Upper lobe of right lung (tissue), 1 donor: ENCODE measurements around the gene SLK. TPM values are rescaled to one million over a fixed set of nuclear protein-coding genes. Genes with fewer than 3 reads are reported as not detected.

Source experiments
- ATAC-seq: fragments of 200-7000 bp; cut with Tn5 transposase; one replicate; pipeline ENCODE4 v1.9.1; 2020; ENCODE audit warnings: mild to moderate bottlenecking, moderate library complexity
- DNase-seq: peaks from one replicate; pipeline ENCODE4 v3.0.0-alpha.2; 2020
- H3K27ac ChIP-seq: fragments of 200-600 bp; one replicate; pipeline ENCODE4 v1.8.0; 2022
- H3K27me3 ChIP-seq: fragments of 200-600 bp; one replicate; pipeline ENCODE4 v1.8.0; 2022; ENCODE audit warnings: mild to moderate bottlenecking
- H3K36me3 ChIP-seq: fragments of 200-600 bp; one replicate; pipeline ENCODE4 v1.8.0; 2022
- H3K4me1 ChIP-seq: fragments of 200-600 bp; one replicate; pipeline ENCODE4 v1.8.0; 2022
- H3K4me3 ChIP-seq: fragments of 200-600 bp; one replicate; pipeline ENCODE4 v1.8.0; 2022; ENCODE audit warnings: mild to moderate bottlenecking
- H3K9me3 ChIP-seq: fragments of 200-600 bp; one replicate; pipeline ENCODE4 v1.8.0; 2022
- CTCF ChIP-seq: fragments of 200-600 bp; IDR thresholded peaks from one replicate; pipeline ENCODE4 v1.8.0; 2022; ENCODE audit warnings: antibody characterized with exemption
- intact Hi-C: fragments of 100-400 bp; cut with DNase I; formaldehyde crosslinking; loops from one replicate; pipeline ENCODE4 v1.11.0; 2022
- total RNA-seq: library from RNA; stranded (reverse); fragmentation: NEBNext Ultra II Directional; extraction: Animal tissue kit (Norgen Biotek cat#: 25700); gene quantifications from one replicate; pipeline ENCODE4 v1.2.1, GENCODE V29; 2021
- donor health status: DM: no; HTN: yes; CAD: no; lungs with severe emphysema.

The SLK gene
- total RNA-seq, 1 donor from 2014 or later = 46.7 TPM

GRCh38 chr10:103947799-103948516 is 19.0 kb upstream of the SLK start:
- H3K4me1 ChIP-seq = no peaks in the 10 kb centered on the region
- ATAC-seq = no peak
- intact Hi-C loops = no loop called here

GRCh38 chr10:103949728-103950127 is 17.2 kb upstream of the SLK start:
- Histone ChIP-seq H3K27ac (no peak overlapping the region), H3K4me3 (no peak overlapping the region), H3K27me3 (no peaks in the 10 kb centered on the region), H3K9me3 (no peaks in the 10 kb centered on the region), H3K36me3 (no peaks in the 10 kb centered on the region), H3K4me1 (no peaks in the 10 kb centered on the region)
- TF ChIP-seq CTCF = no peak
- DNase-seq = no peak
- ATAC-seq = no peak
- intact Hi-C loops = no loop called here

More at GRCh38 chr10:103947799-103948516, 19.0 kb upstream of the SLK start:
- Histone ChIP-seq H3K27me3 (no peaks in the 10 kb centered on the region), H3K36me3 (no peaks in the 10 kb centered on the region), H3K27ac (no peak overlapping the region), H3K9me3 (no peaks in the 10 kb centered on the region), H3K4me3 (no peak overlapping the region)
- TF ChIP-seq CTCF = no peak
- DNase-seq = no peak

GRCh38 chr10:103951183-103951582 is 15.8 kb upstream of the SLK start:
- no peaks in the 10 kb centered on the region for H3K36me3 ChIP-seq
- H3K27me3 ChIP-seq = no peaks in the 10 kb centered on the region
- TF ChIP-seq CTCF = no peak
- ATAC-seq (no peak), DNase-seq (no peak)
- H3K9me3 ChIP-seq = no peaks in the 10 kb centered on the region
- no peaks in the 10 kb centered on the region for H3K4me1 ChIP-seq
- intact Hi-C loops = no loop called here
- no peak overlapping the region for H3K27ac ChIP-seq
- no peak overlapping the region for H3K4me3 ChIP-seq

- DNase-seq = no peak
- H3K27me3 ChIP-seq = no peaks in the 10 kb centered on the region
- no peak for ATAC-seq
- TF ChIP-seq CTCF = no peak
- no peaks in the 10 kb centered on the region for H3K4me1 ChIP-seq
- intact Hi-C loops = no loop called here
- no peak overlapping the region for H3K27ac ChIP-seq
- no peak overlapping the region for H3K4me3 ChIP-seq
- no peaks in the 10 kb centered on the region for H3K9me3 ChIP-seq
- H3K36me3 ChIP-seq = no peaks in the 10 kb centered on the region
Measured at GRCh38 chr10:103951942-103952341, 15.0 kb upstream of the SLK start.

- Histone ChIP-seq H3K27me3 (no peaks in the 10 kb centered on the region), H3K27ac (no peak overlapping the region), H3K9me3 (no peaks in the 10 kb centered on the region), H3K4me3 (no peak overlapping the region), H3K4me1 (no peaks in the 10 kb centered on the region), H3K36me3 (no peaks in the 10 kb centered on the region)
- intact Hi-C loops = no loop called here
- no peak for DNase-seq
- ATAC-seq = no peak
- TF ChIP-seq CTCF = no peak
Measured at GRCh38 chr10:103954543-103954942, 12.4 kb upstream of the SLK start.

- no peak for TF ChIP-seq CTCF
- H3K9me3 ChIP-seq = no peaks in the 10 kb centered on the region
- no peaks in the 10 kb centered on the region for H3K27me3 ChIP-seq
- ATAC-seq (no peak), DNase-seq (no peak)
- no peaks in the 10 kb centered on the region for H3K36me3 ChIP-seq
- H3K4me1 ChIP-seq = no peaks in the 10 kb centered on the region
- H3K27ac ChIP-seq = no peak overlapping the region
- intact Hi-C loops = no loop called here
- no peak overlapping the region for H3K4me3 ChIP-seq
Measured at GRCh38 chr10:103958996-103959395, 7.9 kb upstream of the SLK start.
